GM21529 (cell line): ENCODE data around the gene SPECC1L.

Source experiments
- ATAC-seq: cut with Tn5 transposase; IDR thresholded peaks from one replicate; pipeline ENCODE4 v1.9.1; 2021; ENCODE audit not compliant: unreplicated experiment

The SPECC1L gene

GRCh38 chr22:24393848-24394247, 123.2 kb downstream of the SPECC1L start:
- ATAC-seq: no peak

GRCh38 chr22:24394254-24394653, 123.6 kb downstream of the SPECC1L start:
- no peak for ATAC-seq

DNA sequence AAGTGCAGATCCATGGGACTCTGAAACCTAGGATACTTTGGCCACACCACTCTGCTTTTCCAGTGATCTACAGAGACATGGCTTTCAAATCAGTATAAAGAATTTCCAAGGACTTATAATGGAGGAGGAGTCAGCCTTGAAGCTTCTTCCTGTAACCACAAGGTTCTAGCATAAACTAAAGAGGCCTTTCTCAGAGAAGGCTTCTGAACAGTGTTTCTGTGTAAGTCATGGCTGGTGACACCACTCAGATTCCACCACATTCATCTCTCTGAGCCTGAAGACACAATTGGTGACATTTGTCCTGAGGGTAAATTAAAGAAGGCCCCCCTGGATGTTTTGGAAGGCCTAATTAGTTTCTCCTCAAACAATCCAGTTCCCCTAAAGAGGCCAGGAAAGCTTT, 127.8 kb downstream of the SPECC1L start:
- no peak for ATAC-seq

GRCh38 chr22:24400034-24400725, 129.5 kb downstream of the SPECC1L start:
- ATAC-seq: no peak

- ATAC-seq: no peak
Measured at GRCh38 chr22:24400726-24401596, 130.3 kb downstream of the SPECC1L start.

DNA sequence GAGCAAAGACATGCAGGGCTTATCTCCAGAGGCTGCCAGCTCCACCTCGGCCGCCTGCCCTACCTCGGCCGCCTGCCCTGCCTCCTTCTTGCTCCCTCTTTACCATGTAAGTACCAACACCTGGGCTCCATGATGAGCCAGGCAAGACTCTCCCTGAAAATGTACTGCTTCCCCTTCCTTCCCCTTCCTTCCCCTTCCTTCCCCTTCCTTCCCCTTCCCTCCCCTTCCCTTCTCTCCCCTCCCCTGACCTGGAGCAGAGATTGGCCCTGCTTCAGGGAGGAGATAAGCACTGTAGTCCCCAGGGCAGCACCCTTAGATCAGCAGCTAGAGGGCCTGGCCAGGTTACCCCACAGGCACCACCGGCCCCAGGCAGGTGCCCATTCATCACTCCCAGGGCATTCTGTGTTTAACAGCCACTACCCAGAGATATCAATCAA, 131.3 kb downstream of the SPECC1L start:
- no peak for ATAC-seq

GRCh38 chr22:24402460-24403192, 132.0 kb downstream of the SPECC1L start:
- ATAC-seq: peak; percentile 42

DNA sequence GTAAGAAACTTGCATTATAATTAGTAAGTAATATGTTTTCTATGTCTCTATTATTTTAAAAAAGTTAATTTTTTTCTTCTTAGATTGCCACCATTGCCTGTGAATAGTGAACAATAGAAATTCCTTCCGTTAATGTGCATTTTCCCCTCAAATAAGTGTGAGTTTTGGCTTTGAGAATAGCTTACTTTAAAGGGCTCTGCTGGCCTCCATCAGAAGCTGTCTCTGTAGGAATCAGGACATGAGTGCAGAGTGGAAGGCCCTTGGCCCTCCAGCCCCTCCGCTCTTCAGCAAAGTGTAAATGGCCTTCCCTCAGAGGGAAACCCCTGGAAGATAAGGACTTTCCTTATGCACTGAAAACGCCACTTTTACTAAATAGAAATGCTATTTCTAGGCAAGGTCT, 132.7 kb downstream of the SPECC1L start:
- no peak for ATAC-seq

DNA sequence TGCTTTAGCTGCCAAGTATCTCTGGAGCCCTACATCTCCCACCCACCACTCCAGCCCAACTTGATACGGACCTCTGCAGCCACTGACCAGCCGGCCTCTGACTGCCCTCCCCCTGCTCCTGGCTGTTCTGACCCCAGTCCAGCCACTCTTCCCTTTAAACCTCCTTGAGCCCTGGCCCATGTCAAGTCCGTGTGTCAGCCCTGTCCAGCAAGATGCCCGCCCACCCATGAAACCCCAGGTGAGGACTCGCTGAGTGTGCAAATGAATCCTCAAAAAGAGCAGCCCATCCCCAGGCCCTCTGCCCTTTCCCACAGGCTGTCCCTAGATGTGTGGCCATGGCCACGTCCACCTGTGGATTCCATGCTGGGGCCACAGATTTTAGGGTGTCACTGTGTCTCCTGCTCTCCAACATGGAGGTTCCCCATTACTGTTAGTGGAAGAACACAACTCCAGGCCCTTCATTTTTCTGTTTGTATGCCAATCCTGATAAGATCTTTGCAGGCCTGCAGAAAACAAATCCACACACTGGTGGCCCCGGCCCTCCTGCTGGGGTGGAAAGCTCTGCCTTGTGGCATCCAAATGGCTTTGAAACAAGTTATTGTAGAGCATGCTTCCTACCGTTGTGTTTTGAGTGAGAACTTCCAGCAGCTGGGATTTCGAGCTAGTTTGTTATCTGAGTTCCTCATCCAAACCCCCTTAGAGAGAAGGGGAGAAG, 134.1 kb downstream of the SPECC1L start:
- no peak for ATAC-seq

DNA sequence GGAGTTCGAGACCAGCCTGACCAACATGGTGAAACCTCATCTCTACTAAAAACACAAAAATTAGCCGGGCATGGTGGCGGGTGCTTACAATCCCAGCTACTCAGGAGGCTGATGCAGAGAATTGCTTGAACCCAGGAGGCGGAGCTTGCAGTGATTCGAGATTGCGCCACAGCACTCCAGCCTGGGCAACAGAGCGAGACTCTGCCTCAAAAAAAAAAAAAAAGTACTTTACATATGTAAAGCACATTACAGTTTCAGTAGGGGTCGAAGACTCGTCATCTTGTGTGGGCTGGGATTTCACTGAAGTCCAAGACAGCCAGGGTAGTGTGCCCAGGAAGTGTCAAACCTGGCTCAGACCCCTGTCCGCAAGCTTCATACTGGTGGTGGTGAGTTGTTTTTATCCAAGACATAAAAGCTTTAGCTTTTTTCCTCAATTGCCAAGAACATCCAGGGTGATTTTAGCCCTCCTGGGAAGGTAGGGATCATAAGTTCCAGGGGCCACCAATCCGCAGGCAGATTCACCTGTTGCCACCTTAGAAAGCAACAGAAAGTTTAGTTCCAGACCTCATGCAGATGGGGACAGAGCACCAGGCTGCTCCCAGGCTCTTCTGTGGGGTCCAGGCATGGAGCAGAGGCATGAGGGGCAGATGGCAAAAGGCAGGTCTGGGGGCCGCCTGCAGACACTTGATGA, 135.1 kb downstream of the SPECC1L start:
- no peak for ATAC-seq

DNA sequence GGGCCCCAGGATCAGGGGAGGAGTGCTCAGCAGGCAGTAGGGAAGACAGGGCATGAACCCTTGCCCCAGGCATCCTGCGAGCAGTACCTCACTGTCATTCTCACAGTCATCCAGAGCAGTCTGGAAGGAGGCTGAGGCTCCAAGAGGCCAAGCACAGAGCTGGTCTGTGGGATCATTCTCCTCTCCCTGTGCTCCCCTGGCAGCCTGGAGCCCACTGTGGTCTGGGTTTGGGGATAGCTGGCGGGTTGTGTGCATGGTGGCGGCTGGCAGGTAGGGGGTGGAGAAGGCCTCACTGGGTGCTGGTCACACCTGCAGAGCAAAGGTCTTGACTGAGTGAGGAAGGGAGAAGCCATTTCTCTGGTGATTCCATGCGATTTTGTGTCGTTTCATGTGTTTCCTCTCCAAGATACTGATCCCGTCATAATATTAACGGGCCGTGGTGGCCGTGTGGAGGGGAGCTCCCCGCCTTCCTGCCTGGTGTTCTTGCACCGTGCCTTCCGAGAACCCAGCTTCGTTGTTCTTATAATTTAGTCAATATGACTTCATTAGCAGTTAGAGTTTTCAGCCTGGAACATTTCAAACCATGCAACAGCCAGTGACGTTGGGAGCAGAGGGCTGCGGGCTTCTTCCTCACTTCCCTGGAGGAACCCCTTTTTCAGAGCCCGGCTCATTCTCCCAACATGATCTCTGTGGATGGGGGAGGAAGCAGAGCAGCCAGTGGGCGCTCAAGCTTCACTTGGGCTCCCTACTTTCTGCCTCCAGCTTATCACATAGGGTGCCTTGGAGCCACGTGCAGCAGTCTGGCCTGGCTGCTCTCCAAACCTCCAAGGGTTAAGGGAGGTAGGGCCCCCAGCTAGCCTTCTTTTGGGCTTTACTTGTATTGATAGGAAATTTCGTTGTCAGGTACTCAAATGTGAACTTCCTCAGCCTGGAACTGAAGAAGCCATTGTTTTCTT, 136.0 kb downstream of the SPECC1L start:
- ATAC-seq: no peak

DNA sequence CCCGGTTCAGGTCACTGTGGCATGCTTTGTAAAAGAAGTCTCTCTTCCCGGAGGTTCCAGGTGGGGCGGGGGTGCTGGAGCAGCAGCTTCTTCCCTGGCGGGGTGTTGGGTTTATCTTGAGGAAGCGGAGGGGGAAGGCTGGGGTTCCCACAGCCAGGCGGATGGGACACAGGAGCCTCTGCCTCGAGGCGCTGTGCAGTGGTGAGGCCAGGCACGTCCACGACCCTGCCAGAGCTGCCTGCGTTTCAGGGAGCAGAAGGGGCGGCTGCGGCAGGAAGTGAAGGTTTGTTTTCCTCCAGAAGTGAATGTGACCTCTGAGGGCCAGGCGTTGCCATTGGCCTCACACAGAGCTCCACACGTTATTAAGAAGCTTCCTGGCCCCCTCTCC, 136.6 kb downstream of the SPECC1L start:
- ATAC-seq: no peak

DNA sequence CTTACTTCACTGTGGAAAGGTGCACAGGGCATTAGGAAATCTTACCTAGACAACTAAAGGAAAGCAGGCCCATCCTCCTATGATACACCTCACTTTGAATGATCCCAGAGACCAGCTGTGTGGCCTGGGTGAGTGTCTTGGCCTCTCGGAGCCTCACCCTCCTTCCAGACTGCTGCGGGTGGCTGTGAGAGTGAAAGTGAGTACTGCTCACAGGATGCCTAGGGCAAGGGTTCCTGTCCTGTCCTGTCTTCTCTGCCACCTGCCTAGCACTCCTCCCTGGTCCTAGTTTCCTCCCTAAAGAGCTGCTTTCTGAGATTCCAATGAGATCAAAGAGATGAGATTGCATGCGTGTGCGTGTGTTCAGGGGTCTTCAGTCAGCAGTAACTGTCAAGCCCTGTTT, 137.3 kb downstream of the SPECC1L start:
- ATAC-seq: no peak

- ATAC-seq: no peak
Measured at GRCh38 chr22:24408630-24409029, 138.0 kb downstream of the SPECC1L start.

GRCh38 chr22:24409707-24410106, 139.1 kb downstream of the SPECC1L start:
- no peak for ATAC-seq

- ATAC-seq: no peak
Measured at GRCh38 chr22:24410110-24410856, 139.7 kb downstream of the SPECC1L start.

- no peak for ATAC-seq
Measured at GRCh38 chr22:24411256-24412004, 140.8 kb downstream of the SPECC1L start.

- no peak for ATAC-seq
Measured at GRCh38 chr22:24412274-24412673, 141.6 kb downstream of the SPECC1L start.
